Measurements from ENCODE around the gene PPFIBP2. TPM values are rescaled to one million over a fixed set of nuclear protein-coding genes. Genes with fewer than 3 reads are reported as not detected.

PPFIBP2 gene
- polyA plus RNA-seq, 2 of the 4 experiments (the other 2 are of a cell fraction) = 13.4 to 32.5 TPM

DNA sequence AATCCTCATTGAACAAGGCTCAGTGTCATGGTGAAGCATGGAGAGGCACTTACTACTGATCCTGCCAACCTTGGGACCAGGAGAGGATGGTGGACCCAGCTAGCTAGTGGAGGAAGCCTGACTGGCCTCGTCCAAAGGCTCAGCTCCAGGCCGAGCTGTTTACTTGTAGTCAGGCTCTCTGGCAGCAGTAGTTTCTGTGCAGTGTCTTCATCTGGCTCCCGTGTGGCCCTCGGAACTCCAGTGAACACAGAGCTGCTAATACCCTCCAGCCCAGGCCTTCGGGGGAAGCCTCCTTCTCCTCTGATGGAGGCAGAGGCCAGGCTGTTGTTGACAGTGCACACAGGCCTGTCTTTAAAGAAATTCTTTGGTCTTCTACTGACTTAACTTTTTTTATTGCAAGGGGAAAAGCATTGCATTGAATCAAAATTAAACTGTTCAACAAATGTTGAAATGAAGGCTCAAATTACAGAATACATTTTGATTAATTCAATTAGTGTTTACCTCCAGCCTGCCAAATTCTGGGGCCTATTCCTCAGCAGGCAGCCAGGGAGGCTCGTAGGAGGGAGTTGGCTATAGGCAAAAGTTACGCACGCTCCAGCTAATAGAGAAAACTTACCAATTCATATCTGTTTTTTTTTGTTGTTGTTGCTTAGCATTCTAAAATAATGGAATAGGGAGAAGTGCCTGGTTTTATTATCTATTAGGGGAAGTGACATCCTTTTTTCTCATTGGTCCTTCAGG, 18.8 kb downstream of the PPFIBP2 start:
- ATAC-seq = no peak
- Histone ChIP-seq H3K4me1 (no peaks in the 10 kb centered on the region), H3K9me3 (no peaks in the 10 kb centered on the region), H3K4me2 (no peak overlapping the region), H3K27ac (no peak overlapping the region), H3K4me3 (no peak overlapping the region)
- ChIA-PET POLR2A (no interaction called here), CTCF (interaction anchor here (0.8 to 3.2 kb wide), 3 partner anchors 12 to 39 kb away, joined by 3 to 11 read pairs (median 4); no protein-coding TSS in a partner anchor)
- no peak for TF ChIP-seq ZSCAN20 (CRISPR knock-in tag; IDR thresholded peaks at IDR 0.05)
- no peak for TF ChIP-seq PHF8 (IDR thresholded peaks at IDR 0.05; ENCODE audit: borderline replicate concordance, low read depth)
- no peak for TF ChIP-seq EHF (CRISPR knock-in tag; IDR thresholded peaks at IDR 0.05)
- TF ChIP-seq MAZ (IDR thresholded peaks at IDR 0.05; ENCODE audit: borderline replicate concordance, low read depth, low read length) = no peak
- no peak for TF ChIP-seq MAFK (IDR thresholded peaks at IDR 0.05; ENCODE audit: partially characterized antibody)
- no peak for TF ChIP-seq KDM5A (IDR thresholded peaks at IDR 0.05)
- TF ChIP-seq FOSB (CRISPR knock-in tag; IDR thresholded peaks at IDR 0.05) = no peak
- TF ChIP-seq KDM1A (IDR thresholded peaks at IDR 0.05; ENCODE audit: low read depth) = no peak
- no peak for TF ChIP-seq CBX2 (IDR thresholded peaks at IDR 0.05; ENCODE audit: borderline replicate concordance, low read depth)
- TF ChIP-seq ZFP36 (IDR thresholded peaks at IDR 0.05; ENCODE audit: borderline replicate concordance, partially characterized antibody) = no peak
- TF ChIP-seq SMC3 (IDR thresholded peaks at IDR 0.05) = no peak
- TF ChIP-seq, protein P1, sequence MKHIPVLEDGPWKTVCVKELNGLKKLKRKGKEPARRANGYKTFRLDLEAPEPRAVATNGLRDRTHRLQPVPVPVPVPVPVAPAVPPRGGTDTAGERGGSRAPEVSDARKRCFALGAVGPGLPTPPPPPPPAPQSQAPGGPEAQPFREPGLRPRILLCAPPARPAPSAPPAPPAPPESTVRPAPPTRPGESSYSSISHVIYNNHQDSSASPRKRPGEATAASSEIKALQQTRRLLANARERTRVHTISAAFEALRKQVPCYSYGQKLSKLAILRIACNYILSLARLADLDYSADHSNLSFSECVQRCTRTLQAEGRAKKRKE (CRISPR knock-in tag; IDR thresholded peaks at IDR 0.05; ENCODE audit: low read depth) = no peak
- TF ChIP-seq NPAS2 (CRISPR knock-in tag; IDR thresholded peaks at IDR 0.05; ENCODE audit: borderline replicate concordance) = no peak
- TF ChIP-seq, protein P2, sequence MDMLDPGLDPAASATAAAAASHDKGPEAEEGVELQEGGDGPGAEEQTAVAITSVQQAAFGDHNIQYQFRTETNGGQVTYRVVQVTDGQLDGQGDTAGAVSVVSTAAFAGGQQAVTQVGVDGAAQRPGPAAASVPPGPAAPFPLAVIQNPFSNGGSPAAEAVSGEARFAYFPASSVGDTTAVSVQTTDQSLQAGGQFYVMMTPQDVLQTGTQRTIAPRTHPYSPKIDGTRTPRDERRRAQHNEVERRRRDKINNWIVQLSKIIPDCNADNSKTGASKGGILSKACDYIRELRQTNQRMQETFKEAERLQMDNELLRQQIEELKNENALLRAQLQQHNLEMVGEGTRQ (IDR thresholded peaks at IDR 0.05) = no peak
- no peak for TF ChIP-seq EP300 (IDR thresholded peaks at IDR 0.05)
- no peak for DNase-seq (ENCODE audit: low read depth in 1 of 2, low spot score in 1 of 2)
- FAIRE-seq = no peak
- WGBS (ENCODE audit: missing lambda C conversion rate) = 65% methylated on average over 8 of the region's 8 CpGs

DNA sequence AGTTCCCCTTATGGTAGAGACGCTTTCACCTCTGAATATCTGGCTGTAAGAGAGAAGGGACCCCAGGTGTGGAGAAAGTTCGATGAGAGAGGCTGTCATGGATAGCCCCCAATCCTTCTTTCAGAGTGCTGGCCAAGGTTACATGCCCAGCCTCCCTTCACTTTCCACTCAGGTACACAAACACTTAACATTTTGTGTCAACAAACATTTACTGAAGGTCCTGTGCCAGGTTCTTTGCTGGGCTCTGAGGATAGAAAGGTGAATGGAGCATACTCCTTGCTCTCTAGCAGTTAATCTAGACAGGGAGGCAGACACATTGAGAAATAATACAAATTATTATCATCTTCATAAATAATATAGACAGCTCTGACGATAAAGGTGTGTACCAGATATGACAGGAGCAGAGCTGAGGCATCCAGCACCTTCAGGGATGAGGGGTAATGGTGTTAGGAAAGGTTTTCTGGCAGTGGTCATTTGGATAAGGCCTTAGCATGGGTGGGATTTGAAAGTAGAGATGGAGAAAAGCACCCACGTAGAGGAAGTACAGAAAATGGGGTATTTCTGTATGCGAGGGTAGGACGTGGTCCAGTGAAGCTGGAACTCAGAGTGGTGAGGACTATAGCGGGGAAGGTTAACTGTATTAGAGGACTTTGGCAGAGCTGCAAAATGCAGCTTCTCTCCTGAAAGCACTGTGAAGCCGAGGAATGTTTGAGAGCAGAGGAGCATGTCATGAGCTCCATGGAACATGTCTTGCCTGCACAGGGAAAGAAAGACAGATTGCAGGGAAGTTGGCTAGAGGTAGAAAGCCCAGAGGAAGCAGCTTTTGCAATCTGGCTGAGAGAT, 19.6 kb downstream of the PPFIBP2 start:
- no peak for FAIRE-seq
- WGBS (ENCODE audit: missing lambda C conversion rate) = 57% methylated on average over 8 of the region's 8 CpGs

More for the DNA sequence above, 19.6 kb downstream of the PPFIBP2 start:
- ATAC-seq (no peak), DNase-seq (ENCODE audit: low read depth in 1 of 2, low spot score in 1 of 2) (no peak)
- TF ChIP-seq ZSCAN20 (CRISPR knock-in tag; IDR thresholded peaks at IDR 0.05) (no peak), FOSL2 (IDR thresholded peaks at IDR 0.05) (no peak), FOSL2 (CRISPR knock-in tag; IDR thresholded peaks at IDR 0.05) (no peak), NR3C1 (IDR thresholded peaks at IDR 0.05) (no peak), SREBF2 (IDR thresholded peaks at IDR 0.05) (no peak), CHD4 (IDR thresholded peaks at IDR 0.05; ENCODE audit: borderline replicate concordance) (no peak), FOSB (CRISPR knock-in tag; IDR thresholded peaks at IDR 0.05) (no peak), CBX2 (IDR thresholded peaks at IDR 0.05; ENCODE audit: borderline replicate concordance, low read depth) (no peak), KDM1A (IDR thresholded peaks at IDR 0.05; ENCODE audit: low read depth) (no peak), POLR2A (IDR thresholded peaks at IDR 0.05; ENCODE audit: low read length) (no peak)
- TF ChIP-seq, protein P3, sequence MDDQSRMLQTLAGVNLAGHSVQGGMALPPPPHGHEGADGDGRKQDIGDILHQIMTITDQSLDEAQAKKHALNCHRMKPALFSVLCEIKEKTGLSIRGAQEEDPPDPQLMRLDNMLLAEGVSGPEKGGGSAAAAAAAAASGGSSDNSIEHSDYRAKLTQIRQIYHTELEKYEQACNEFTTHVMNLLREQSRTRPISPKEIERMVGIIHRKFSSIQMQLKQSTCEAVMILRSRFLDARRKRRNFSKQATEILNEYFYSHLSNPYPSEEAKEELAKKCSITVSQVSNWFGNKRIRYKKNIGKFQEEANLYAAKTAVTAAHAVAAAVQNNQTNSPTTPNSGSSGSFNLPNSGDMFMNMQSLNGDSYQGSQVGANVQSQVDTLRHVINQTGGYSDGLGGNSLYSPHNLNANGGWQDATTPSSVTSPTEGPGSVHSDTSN (IDR thresholded peaks at IDR 0.05) = no peak
- TF ChIP-seq, protein P4, sequence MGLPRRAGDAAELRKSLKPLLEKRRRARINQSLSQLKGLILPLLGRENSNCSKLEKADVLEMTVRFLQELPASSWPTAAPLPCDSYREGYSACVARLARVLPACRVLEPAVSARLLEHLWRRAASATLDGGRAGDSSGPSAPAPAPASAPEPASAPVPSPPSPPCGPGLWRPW (IDR thresholded peaks at IDR 0.05) = no peak
- TF ChIP-seq, protein P2 (IDR thresholded peaks at IDR 0.05) = no peak
- TF ChIP-seq, protein P1 (CRISPR knock-in tag; IDR thresholded peaks at IDR 0.05; ENCODE audit: low read depth) = no peak
- TF ChIP-seq, protein P5, sequence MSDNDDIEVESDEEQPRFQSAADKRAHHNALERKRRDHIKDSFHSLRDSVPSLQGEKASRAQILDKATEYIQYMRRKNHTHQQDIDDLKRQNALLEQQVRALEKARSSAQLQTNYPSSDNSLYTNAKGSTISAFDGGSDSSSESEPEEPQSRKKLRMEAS (IDR thresholded peaks at IDR 0.05) = no peak
- CTCF ChIA-PET = interaction anchor here (0.8 to 3.2 kb wide), 5 partner anchors 12 to 124 kb away, joined by 3 to 11 read pairs (median 4); no protein-coding TSS in a partner anchor
- POLR2A ChIA-PET = no interaction called here
- H3K4me3 ChIP-seq = no peak overlapping the region
- H3K27ac ChIP-seq = no peak overlapping the region
- H3K9me3 ChIP-seq = no peaks in the 10 kb centered on the region
- H3K4me2 ChIP-seq = no peak overlapping the region
- H3K4me1 ChIP-seq = no peaks in the 10 kb centered on the region

Measured in A549 (cell line).